ENCODE results near the gene PER2.

DNA sequence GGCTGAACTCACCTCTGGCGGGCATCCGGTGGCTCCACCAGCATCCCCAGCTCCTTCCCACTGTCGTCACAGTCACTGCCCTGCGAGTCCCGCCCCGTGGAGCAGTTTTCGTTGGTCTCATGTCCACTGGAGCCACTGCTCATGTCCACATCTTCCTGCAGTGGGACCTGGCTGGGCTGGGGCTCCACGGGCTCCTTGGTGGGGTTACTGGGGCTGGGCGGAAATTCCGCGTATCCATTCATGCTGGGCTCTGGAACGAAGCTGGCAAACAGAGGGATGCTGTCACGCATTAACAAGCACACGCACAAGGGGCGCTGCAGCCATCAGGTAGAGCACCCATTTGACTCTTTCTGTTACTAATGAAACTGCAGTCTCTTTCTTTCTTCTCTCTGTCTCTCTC lies 10.7 kb downstream of the PER2 start:
- no peak for TF ChIP-seq POLR2A (IDR thresholded peaks at IDR 0.05)
- TF ChIP-seq, protein P1, sequence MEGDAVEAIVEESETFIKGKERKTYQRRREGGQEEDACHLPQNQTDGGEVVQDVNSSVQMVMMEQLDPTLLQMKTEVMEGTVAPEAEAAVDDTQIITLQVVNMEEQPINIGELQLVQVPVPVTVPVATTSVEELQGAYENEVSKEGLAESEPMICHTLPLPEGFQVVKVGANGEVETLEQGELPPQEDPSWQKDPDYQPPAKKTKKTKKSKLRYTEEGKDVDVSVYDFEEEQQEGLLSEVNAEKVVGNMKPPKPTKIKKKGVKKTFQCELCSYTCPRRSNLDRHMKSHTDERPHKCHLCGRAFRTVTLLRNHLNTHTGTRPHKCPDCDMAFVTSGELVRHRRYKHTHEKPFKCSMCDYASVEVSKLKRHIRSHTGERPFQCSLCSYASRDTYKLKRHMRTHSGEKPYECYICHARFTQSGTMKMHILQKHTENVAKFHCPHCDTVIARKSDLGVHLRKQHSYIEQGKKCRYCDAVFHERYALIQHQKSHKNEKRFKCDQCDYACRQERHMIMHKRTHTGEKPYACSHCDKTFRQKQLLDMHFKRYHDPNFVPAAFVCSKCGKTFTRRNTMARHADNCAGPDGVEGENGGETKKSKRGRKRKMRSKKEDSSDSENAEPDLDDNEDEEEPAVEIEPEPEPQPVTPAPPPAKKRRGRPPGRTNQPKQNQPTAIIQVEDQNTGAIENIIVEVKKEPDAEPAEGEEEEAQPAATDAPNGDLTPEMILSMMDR (IDR thresholded peaks at IDR 0.05): no peak
- TF ChIP-seq POLR2AphosphoS5 (IDR thresholded peaks at IDR 0.05): no peak
